ENCODE results near the gene AATK. TPM values are rescaled to one million over a fixed set of nuclear protein-coding genes. Genes with fewer than 3 reads are reported as not detected.

Gene AATK
- total and polyA plus RNA-seq, 2 donors (not counting 3 experiments of a cell fraction or from before 2014, with no cell fraction given) = 0.69 to 1.00 TPM

GRCh38 chr17:81176666-81177065, 10.6 kb upstream of the AATK start:
- H3K9me1 ChIP-seq (replicated peaks; ENCODE audit: control insufficient read depth, extremely low read depth, insufficient read depth, low read length) = no peaks in the 10 kb centered on the region
- H2AFZ ChIP-seq (ENCODE audit: low read depth, low read length) = no peak overlapping the region
- no peak for TF ChIP-seq POLR2AphosphoS5 (IDR thresholded peaks at IDR 0.05; ENCODE audit: insufficient read depth, low read depth, low read length)
- no peak for TF ChIP-seq MYC (IDR thresholded peaks at IDR 0.05; ENCODE audit: low read depth, low read length)
- TF ChIP-seq JUN (IDR thresholded peaks at IDR 0.05; ENCODE audit: borderline replicate concordance, insufficient read depth, insufficient read length, low read depth) = no peak
- TF ChIP-seq POLR2A (IDR thresholded peaks at IDR 0.05; ENCODE audit: low read depth, low read length) = no peak
- no peak for TF ChIP-seq MAX (IDR thresholded peaks at IDR 0.05; ENCODE audit: insufficient read depth, insufficient read length)
- no peak for TF ChIP-seq CTCF (IDR thresholded peaks at IDR 0.05; ENCODE audit: extremely low read depth in 1 of 2, insufficient read depth in 1 of 2, low read depth in 1 of 2, low read length in 2 of 2)
- no peak for TF ChIP-seq FOS (IDR thresholded peaks at IDR 0.05; ENCODE audit: borderline replicate concordance, insufficient read depth, low read length)
- no peak for TF ChIP-seq EZH2 (IDR thresholded peaks at IDR 0.05; ENCODE audit: borderline replicate concordance, low read depth, low read length, severe bottlenecking)
- no peak for TF ChIP-seq GATA2 (IDR thresholded peaks at IDR 0.05; ENCODE audit: insufficient read depth, insufficient read length, low read depth, low read length)
- FAIRE-seq (no peak), DNase-seq (ENCODE audit: low read depth, low spot score) (no peak)
- ChIA-PET CTCF (no interaction called here), POLR2A (no interaction called here)
- no peak overlapping the region for H3K4me2 ChIP-seq (ENCODE audit: insufficient read depth, low read length)
- H3K4me1 ChIP-seq (ENCODE audit: control insufficient read depth, extremely low read depth, insufficient read depth, low read length) = no peaks in the 10 kb centered on the region
- no peak overlapping the region for H3K9ac ChIP-seq (replicated peaks; ENCODE audit: extremely low read depth, insufficient read depth, low read length)
- intact Hi-C loops (cut with micrococcal nuclease) = no loop called here
- no peaks in the 10 kb centered on the region for H3K27me3 ChIP-seq (ENCODE audit: control insufficient read depth in 2 of 2, insufficient read depth in 2 of 2, low read length in 2 of 2)
- no peaks in the 10 kb centered on the region for H4K20me1 ChIP-seq (replicated peaks; ENCODE audit: control insufficient read depth, extremely low read depth, insufficient read depth, low read length)
- H3K4me3 ChIP-seq (replicated peaks in 1 of 3; ENCODE audit: insufficient read depth in 1 of 3, low read depth in 1 of 3, low read length in 3 of 3) = no peak overlapping the region
- H3K27ac ChIP-seq (ENCODE audit: insufficient read depth, low read depth, low read length) = no peak overlapping the region
- no peaks in the 10 kb centered on the region for H3K36me3 ChIP-seq (ENCODE audit: control insufficient read depth in 2 of 2, extremely low read depth in 1 of 2, insufficient read depth in 2 of 2, low read length in 2 of 2)
- no peaks in the 10 kb centered on the region for H3K79me2 ChIP-seq (ENCODE audit: control insufficient read depth, insufficient read depth, low read length)
- BruUV-seq (replicated peaks) = no TSS peak
- dilution Hi-C loops (cut with MboI; ENCODE audit: extremely low pct_ligation_motif_present, low sequenced_read_pairs) = no loop called here
- no peaks in the 10 kb centered on the region for H3K9me3 ChIP-seq (replicated peaks; ENCODE audit: control insufficient read depth, insufficient read depth, low read length)

Data from endothelial cell of umbilical vein (primary cell).